ENCODE data around the gene HOATZ.

- TF ChIP-seq CTCF (IDR thresholded peaks at IDR 0.05) (no peak), POLR2A (IDR thresholded peaks at IDR 0.05) (no peak)
Measured at GRCh38 chr11:111521135-111521534, 6.6 kb downstream of the HOATZ start.

Data from adrenal gland (tissue), 5 donors.